ENCODE measurements around the gene CCSER1.

CCSER1 gene

GRCh38 chr4:90958256-90958895 lies 831.2 kb downstream of the CCSER1 start:
- H3K9me2 ChIP-seq (ENCODE audit: low read depth, low read length): no peaks in the 10 kb centered on the region
- H3K9me3 ChIP-seq (ENCODE audit: low read length): no peaks in the 10 kb centered on the region
- no peak overlapping the region for H3K27ac ChIP-seq (ENCODE audit: low read depth, low read length, poor library complexity, severe bottlenecking)
- H2AFZ ChIP-seq (ENCODE audit: low read length): no peak overlapping the region
- H3K4me2 ChIP-seq (ENCODE audit: low read length): no peak overlapping the region
- no peaks in the 10 kb centered on the region for H4K20me1 ChIP-seq (ENCODE audit: insufficient read depth, low read length)
- H3K79me2 ChIP-seq (ENCODE audit: insufficient read depth, low read length): no peaks in the 10 kb centered on the region
- H3K9ac ChIP-seq (ENCODE audit: low read length): no peak overlapping the region
- no peak for TF ChIP-seq CTCF (IDR thresholded peaks at IDR 0.05; ENCODE audit: low read length)
- TF ChIP-seq EZH2 (IDR thresholded peaks at IDR 0.05; ENCODE audit: borderline replicate concordance, low read length): no peak
- no peaks in the 10 kb centered on the region for H3F3A ChIP-seq (ENCODE audit: insufficient read depth, low read length)
- no peak overlapping the region for H3K4me3 ChIP-seq (ENCODE audit: low read depth, low read length, poor library complexity, severe bottlenecking)
- no peaks in the 10 kb centered on the region for H3K27me3 ChIP-seq (ENCODE audit: insufficient read depth, low read length)
- H3K36me3 ChIP-seq (ENCODE audit: insufficient read depth, low read length): no peaks in the 10 kb centered on the region
- no peaks in the 10 kb centered on the region for H3K4me1 ChIP-seq (ENCODE audit: insufficient read depth, low read length, severe bottlenecking)

GRCh38 chr4:90960433-90960832 lies 833.2 kb downstream of the CCSER1 start:
- Histone ChIP-seq H3K9ac (ENCODE audit: low read length) (no peak overlapping the region), H4K20me1 (ENCODE audit: insufficient read depth, low read length) (no peaks in the 10 kb centered on the region), H2AFZ (ENCODE audit: low read length) (no peak overlapping the region), H3K79me2 (ENCODE audit: insufficient read depth, low read length) (no peaks in the 10 kb centered on the region), H3F3A (ENCODE audit: insufficient read depth, low read length) (no peaks in the 10 kb centered on the region), H3K27ac (ENCODE audit: low read depth, low read length, poor library complexity, severe bottlenecking) (no peak overlapping the region), H3K4me1 (ENCODE audit: insufficient read depth, low read length, severe bottlenecking) (no peaks in the 10 kb centered on the region), H3K4me2 (ENCODE audit: low read length) (no peak overlapping the region), H3K27me3 (ENCODE audit: insufficient read depth, low read length) (no peaks in the 10 kb centered on the region), H3K9me3 (ENCODE audit: low read length) (no peaks in the 10 kb centered on the region), H3K36me3 (ENCODE audit: insufficient read depth, low read length) (no peaks in the 10 kb centered on the region), H3K4me3 (ENCODE audit: low read depth, low read length, poor library complexity, severe bottlenecking) (no peak overlapping the region), H3K9me2 (ENCODE audit: low read depth, low read length) (no peaks in the 10 kb centered on the region)
- TF ChIP-seq EZH2 (IDR thresholded peaks at IDR 0.05; ENCODE audit: borderline replicate concordance, low read length): no peak
- TF ChIP-seq CTCF (IDR thresholded peaks at IDR 0.05; ENCODE audit: low read length): no peak

- no peaks in the 10 kb centered on the region for H3K79me2 ChIP-seq (ENCODE audit: insufficient read depth, low read length)
- no peak overlapping the region for H3K9ac ChIP-seq (ENCODE audit: low read length)
- no peaks in the 10 kb centered on the region for H3K9me3 ChIP-seq (ENCODE audit: low read length)
- no peak overlapping the region for H3K4me2 ChIP-seq (ENCODE audit: low read length)
- no peak overlapping the region for H3K4me3 ChIP-seq (ENCODE audit: low read depth, low read length, poor library complexity, severe bottlenecking)
- no peaks in the 10 kb centered on the region for H3K27me3 ChIP-seq (ENCODE audit: insufficient read depth, low read length)
- H4K20me1 ChIP-seq (ENCODE audit: insufficient read depth, low read length): no peaks in the 10 kb centered on the region
- H3K9me2 ChIP-seq (ENCODE audit: low read depth, low read length): no peaks in the 10 kb centered on the region
- H2AFZ ChIP-seq (ENCODE audit: low read length): no peak overlapping the region
- TF ChIP-seq EZH2 (IDR thresholded peaks at IDR 0.05; ENCODE audit: borderline replicate concordance, low read length) (no peak), CTCF (IDR thresholded peaks at IDR 0.05; ENCODE audit: low read length) (no peak)
- no peaks in the 10 kb centered on the region for H3F3A ChIP-seq (ENCODE audit: insufficient read depth, low read length)
- no peaks in the 10 kb centered on the region for H3K4me1 ChIP-seq (ENCODE audit: insufficient read depth, low read length, severe bottlenecking)
- H3K36me3 ChIP-seq (ENCODE audit: insufficient read depth, low read length): no peaks in the 10 kb centered on the region
- no peak overlapping the region for H3K27ac ChIP-seq (ENCODE audit: low read depth, low read length, poor library complexity, severe bottlenecking)
Observed at GRCh38 chr4:90960840-90961239, 833.6 kb downstream of the CCSER1 start.

Data from OCI-LY1 (cell line).